Left kidney (tissue), 2 donors: Measurements from ENCODE around the gene THADA. TPM values are rescaled to one million over a fixed set of nuclear protein-coding genes. Genes with fewer than 3 reads are reported as not detected.

Experiments used
- DNase-seq: peaks from one replicate; pipeline ENCODE4 v3.0.0-alpha.2; 2013
- polyA plus RNA-seq: library from polyadenylated mRNA; unstranded; fragments of 120-200 nt; gene quantifications from one replicate; pipeline ENCODE4 v1.2.1, GENCODE V29; 2013; ENCODE audit not compliant: insufficient read length

THADA gene
- polyA plus RNA-seq, 1 donor, result 41.7 TPM

GRCh38 chr2:43225093-43225787 lies 370.6 kb downstream of the THADA start:
- no peak for DNase-seq

- no peak for DNase-seq
Observed at GRCh38 chr2:43224571-43225092, 371.2 kb downstream of the THADA start.

- DNase-seq, result peak; percentile 79
Observed at GRCh38 chr2:43224131-43224570, 371.7 kb downstream of the THADA start.

- no peak for DNase-seq
Observed at GRCh38 chr2:43223521-43224001, 372.3 kb downstream of the THADA start.

GRCh38 chr2:43222475-43223309 lies 373.1 kb downstream of the THADA start:
- DNase-seq, result no peak

- DNase-seq, result peak; percentile 92
Observed at GRCh38 chr2:43221763-43222474, 373.9 kb downstream of the THADA start.

GRCh38 chr2:43221124-43221762 lies 374.6 kb downstream of the THADA start:
- peak; percentile 93 for DNase-seq

GRCh38 chr2:43220760-43221123 lies 375.1 kb downstream of the THADA start:
- no peak for DNase-seq

- no peak for DNase-seq
Observed at GRCh38 chr2:43220229-43220751, 375.5 kb downstream of the THADA start.

- DNase-seq, result peak; percentile 72
Observed at GRCh38 chr2:43219383-43220228, 376.2 kb downstream of the THADA start.

- DNase-seq, result no peak
Observed at GRCh38 chr2:43218702-43219382, 377.0 kb downstream of the THADA start.

- DNase-seq, result no peak
Observed at GRCh38 chr2:43218155-43218701, 377.6 kb downstream of the THADA start.

- DNase-seq, result peak; percentile 84
Observed at GRCh38 chr2:43217228-43218154, 378.3 kb downstream of the THADA start.

- DNase-seq, result no peak
Observed at GRCh38 chr2:43216629-43217028, 379.2 kb downstream of the THADA start.

- no peak for DNase-seq
Observed at GRCh38 chr2:43215673-43216255, 380.1 kb downstream of the THADA start.

- DNase-seq, result no peak
Observed at GRCh38 chr2:43214253-43214652, 381.6 kb downstream of the THADA start.

GRCh38 chr2:43212931-43213330 lies 382.9 kb downstream of the THADA start:
- DNase-seq, result no peak

GRCh38 chr2:43212216-43212835 lies 383.5 kb downstream of the THADA start:
- no peak for DNase-seq
